Measurements from ENCODE around the gene CCDC63.

Gene CCDC63

GRCh38 chr12:110863161-110863560 is 16.4 kb downstream of the CCDC63 start:
- CTCF ChIA-PET, result no interaction called here
- H3K4me3 ChIP-seq (ENCODE audit: low read depth, low read length), result no peak overlapping the region
- POLR2A ChIA-PET, result no interaction called here
- TF ChIP-seq CTCF (IDR thresholded peaks at IDR 0.05; ENCODE audit: insufficient read depth, low read length, missing control alignments), result no peak
- DNase-seq (ENCODE audit: low read depth, low spot score), result no peak

- H3K4me3 ChIP-seq (ENCODE audit: low read depth, low read length), result no peak overlapping the region
- TF ChIP-seq CTCF (IDR thresholded peaks at IDR 0.05; ENCODE audit: insufficient read depth, low read length, missing control alignments), result no peak
- no peak for DNase-seq (ENCODE audit: low read depth, low spot score)
- CTCF ChIA-PET, result interaction anchor here (1.1 kb wide), 1 partner anchor 28 kb away, joined by 3 read pairs; no protein-coding TSS in a partner anchor
- POLR2A ChIA-PET, result no interaction called here
Observed at GRCh38 chr12:110865521-110865920, 18.7 kb downstream of the CCDC63 start.

GRCh38 chr12:110869026-110869425 is 22.2 kb downstream of the CCDC63 start:
- TF ChIP-seq CTCF (IDR thresholded peaks at IDR 0.05; ENCODE audit: insufficient read depth, low read length, missing control alignments), result no peak
- ChIA-PET CTCF (interaction anchor here (0.6 kb wide), 1 partner anchor 267 kb away, joined by 3 read pairs; no protein-coding TSS in a partner anchor), POLR2A (no interaction called here)
- no peak for DNase-seq (ENCODE audit: low read depth, low spot score)
- no peak overlapping the region for H3K4me3 ChIP-seq (ENCODE audit: low read depth, low read length)

- H3K4me3 ChIP-seq (ENCODE audit: low read depth, low read length), result no peak overlapping the region
- DNase-seq (ENCODE audit: low read depth, low spot score), result no peak
- ChIA-PET POLR2A (no interaction called here), CTCF (no interaction called here)
- TF ChIP-seq CTCF (IDR thresholded peaks at IDR 0.05; ENCODE audit: insufficient read depth, low read length, missing control alignments), result no peak
Observed at GRCh38 chr12:110869803-110870202, 23.0 kb downstream of the CCDC63 start.

- TF ChIP-seq CTCF (IDR thresholded peaks at IDR 0.05; ENCODE audit: insufficient read depth, low read length, missing control alignments), result no peak
- ChIA-PET CTCF (no interaction called here), POLR2A (no interaction called here)
- DNase-seq (ENCODE audit: low read depth, low spot score), result no peak
- H3K4me3 ChIP-seq (ENCODE audit: low read depth, low read length), result no peak overlapping the region
Observed at GRCh38 chr12:110872100-110872499, 25.3 kb downstream of the CCDC63 start.

- TF ChIP-seq CTCF (IDR thresholded peaks at IDR 0.05; ENCODE audit: insufficient read depth, low read length, missing control alignments), result no peak
- ChIA-PET CTCF (interaction anchor here (1.8 kb wide), 1 partner anchor 14 kb away, joined by 6 read pairs; no protein-coding TSS in a partner anchor), POLR2A (no interaction called here)
- no peak for DNase-seq (ENCODE audit: low read depth, low spot score)
- H3K4me3 ChIP-seq (ENCODE audit: low read depth, low read length), result no peak overlapping the region
Observed at GRCh38 chr12:110874351-110874750, 27.6 kb downstream of the CCDC63 start.
